HepG2 (cell line): ENCODE data around the gene TOX4. TPM values are rescaled to one million over a fixed set of nuclear protein-coding genes. Genes with fewer than 3 reads are reported as not detected.

ENCODE experiments used
- ATAC-seq: fragments of 200-7000 bp; cut with Tn5 transposase; 3 replicates; pipeline ENCODE4 v1.9.1; 2020; ENCODE audit warnings: mild to moderate bottlenecking, moderate library complexity
- BruUV-seq: library from RNA; stranded (reverse); fragments of 400-500 nt; replicated peaks from 2 replicates; lab custom pipeline; 2021; lab: Mats Ljungman, UMichigan
- CTCF ChIA-PET: fragments of 300-600 bp; formaldehyde crosslinking; extraction: SDS; loops from one replicate; lab custom pipeline; 2021; ENCODE audit warnings: low total read pairs, inconsistent platforms, low intra/inter-chr PET ratio; lab: Yijun Ruan, JAX
- POLR2A ChIA-PET: fragments of 350-600 bp; sonication (Branson Sonifier 250); formaldehyde crosslinking; loops from one replicate; lab custom pipeline; 2020; ENCODE audit warnings: antibody characterized with exemption, inconsistent platforms; lab: Yijun Ruan, JAX
- DNase-seq: peaks from one replicate; pipeline ENCODE4 v3.0.0-alpha.2; 2015; ENCODE audit warnings: low spot score
- FAIRE-seq: peaks from 3 replicates; lab custom pipeline; 2011; peaks lifted over from hg19 to GRCh38; lab: Jason Lieb, UNC
- H2AFZ ChIP-seq: one replicate; pipeline ENCODE4 v1.6.1; 2011; ENCODE audit warnings: low read length, inconsistent platforms
- H3K27ac ChIP-seq: fragments of 300-600 bp; 3 replicates; pipeline ENCODE4 v1.8.0; 2011; ENCODE audit warnings: mixed run types, mild to moderate bottlenecking, mixed read lengths, low read length, inconsistent platforms; ENCODE audit not compliant: insufficient read depth; ENCODE audit errors: extremely low read length
- H3K27me3 ChIP-seq, 2 experiments: fragments of 200-600 bp in 1 of 2; 2 replicates in 1 of 2; 3 replicates in 1 of 2; pipeline versions ENCODE4 v1.6.0 to v1.8.0; 2011; ENCODE audit warnings: low read length in 2 of 2, mild to moderate bottlenecking in 2 of 2, moderate library complexity in 2 of 2, inconsistent platforms in 1 of 2; ENCODE audit not compliant: insufficient read depth in 2 of 2, control insufficient read depth in 1 of 2
- H3K36me3 ChIP-seq, 2 experiments: fragments of 200-600 bp in 1 of 2; replicated peaks in 1 of 2; 2 replicates in 1 of 2; 3 replicates in 1 of 2; pipeline versions ENCODE4 v1.5.1 to v1.8.0; 2011; ENCODE audit warnings: low read length in 2 of 2, inconsistent platforms in 1 of 2; ENCODE audit not compliant: insufficient read depth in 2 of 2, control insufficient read depth in 1 of 2
- H3K4me1 ChIP-seq: 2 replicates; pipeline ENCODE4 v1.5.1; 2012; ENCODE audit warnings: low read length, inconsistent platforms; ENCODE audit not compliant: insufficient read depth
- H3K4me2 ChIP-seq: 2 replicates; pipeline ENCODE4 v1.6.0; 2011; ENCODE audit warnings: low read depth, low read length, inconsistent platforms
- H3K4me3 ChIP-seq, 3 experiments: fragments of 200-600 bp in 1 of 3; sonication (generic), shearing (Covaris generic) in 1 of 3; replicated peaks in 1 of 3; 2 replicates each; pipeline ENCODE4 v1.5.1; 2011 to 2016; ENCODE audit warnings: low read length in 3 of 3, inconsistent platforms in 2 of 3, low read depth in 2 of 3, mild to moderate bottlenecking in 2 of 3, control low read depth in 1 of 3, mixed read lengths in 1 of 3; ENCODE audit not compliant: insufficient read depth in 1 of 3
- H3K79me2 ChIP-seq: one replicate; pipeline ENCODE4 v1.6.1; 2011; ENCODE audit warnings: low read length, inconsistent platforms; ENCODE audit not compliant: insufficient read depth
- H3K9ac ChIP-seq: 2 replicates; pipeline ENCODE4 v1.6.0; 2011; ENCODE audit warnings: mild to moderate bottlenecking, low read depth, low read length, inconsistent platforms; ENCODE audit not compliant: insufficient read depth
- H3K9me3 ChIP-seq: 2 replicates; pipeline ENCODE4 v1.5.1; 2012; ENCODE audit warnings: mild to moderate bottlenecking, low read length
- H4K20me1 ChIP-seq: 2 replicates; pipeline ENCODE4 v1.6.0; 2011; ENCODE audit warnings: inconsistent platforms, mild to moderate bottlenecking, low read length, moderate library complexity; ENCODE audit not compliant: insufficient read depth
- AKAP8 ChIP-seq: sonication (generic); formaldehyde crosslinking; IDR thresholded peaks from 2 replicates; pipeline ENCODE4 v1.5.1; 2020; ENCODE audit warnings: mild to moderate bottlenecking, missing genetic modification reagents
- CENPT ChIP-seq: sonication (generic); formaldehyde crosslinking; IDR thresholded peaks from 2 replicates; pipeline ENCODE4 v1.8.0; 2022; ENCODE audit warnings: low read depth, mild to moderate bottlenecking, moderate library complexity, missing genetic modification reagents
- KDM6A ChIP-seq: IDR thresholded peaks from 2 replicates; pipeline ENCODE4 v1.6.1; 2016; ENCODE audit warnings: low read depth
- PLRG1 ChIP-seq: fragments of 450-650 bp; conservative IDR thresholded peaks from 2 replicates; pipeline ENCODE4 v1.6.1; 2016
- POGZ ChIP-seq: sonication (generic); formaldehyde crosslinking; IDR thresholded peaks from 2 replicates; pipeline ENCODE4 v1.4.0; 2020; ENCODE audit warnings: mild to moderate bottlenecking, missing genetic modification reagents
- REXO4 ChIP-seq: sonication (generic); formaldehyde crosslinking; IDR thresholded peaks from 2 replicates; pipeline ENCODE4 v1.8.0; 2022; ENCODE audit warnings: missing genetic modification reagents, mild to moderate bottlenecking, borderline replicate concordance
- YEATS4 ChIP-seq: sonication (generic); formaldehyde crosslinking; IDR thresholded peaks from 2 replicates; pipeline ENCODE4 v1.4.0; 2020; ENCODE audit warnings: missing genetic modification reagents, borderline replicate concordance
- ZBTB21 ChIP-seq: sonication (generic); formaldehyde crosslinking; IDR thresholded peaks from 2 replicates; pipeline ENCODE4 v1.4.0; 2020; ENCODE audit warnings: missing genetic modification reagents
- ZNF207 ChIP-seq: fragments of 450-650 bp; IDR thresholded peaks from 2 replicates; pipeline ENCODE4 v1.6.1; 2016; ENCODE audit warnings: antibody characterized with exemption, borderline replicate concordance
- ZNF263 ChIP-seq: sonication (generic); formaldehyde crosslinking; IDR thresholded peaks from 2 replicates; pipeline ENCODE4 v1.4.0; 2020; ENCODE audit warnings: missing genetic modification reagents
- ZNF331 ChIP-seq: sonication (generic); formaldehyde crosslinking; IDR thresholded peaks from 2 replicates; pipeline ENCODE4 v1.4.0; 2020; ENCODE audit warnings: missing genetic modification reagents
- ZNF451 ChIP-seq: sonication (generic); formaldehyde crosslinking; IDR thresholded peaks from 2 replicates; pipeline ENCODE4 v1.5.0; 2020; ENCODE audit warnings: mild to moderate bottlenecking, missing genetic modification reagents
- ZNF468 ChIP-seq: sonication (generic); formaldehyde crosslinking; IDR thresholded peaks from 2 replicates; pipeline ENCODE4 v1.8.0; 2022; ENCODE audit warnings: mild to moderate bottlenecking, moderate library complexity, missing genetic modification reagents
- ZNF670 ChIP-seq: sonication (generic); formaldehyde crosslinking; IDR thresholded peaks from 2 replicates; pipeline ENCODE4 v1.8.0; 2022; ENCODE audit warnings: mild to moderate bottlenecking, missing genetic modification reagents, borderline replicate concordance
- ZNF776 ChIP-seq: sonication (generic); formaldehyde crosslinking; IDR thresholded peaks from 2 replicates; pipeline ENCODE4 v1.4.0; 2020; ENCODE audit warnings: mild to moderate bottlenecking, missing genetic modification reagents
- WGBS: methylation state at CpG from one replicate; pipeline ENCODE4 v1.1.6; 2017; ENCODE audit warnings: low lambda C conversion rate; 5-methylcytosine and 5-hydroxymethylcytosine counted together
- in situ Hi-C: cut with HindIII; loops from 2 replicates; pipeline ENCODE4 v1.10.0; 2017; ENCODE audit warnings: low pct_unique_long_range_greater_than_20kb; ENCODE audit not compliant: extremely low pct_ligation_motif_present
- intact Hi-C: fragments of 100-400 bp; cut with micrococcal nuclease; formaldehyde crosslinking; loops from one replicate; pipeline ENCODE4 v1.10.0; 2022; ENCODE audit not compliant: unreplicated experiment
- polyA plus RNA-seq, 8 experiments: library from polyadenylated mRNA; depleted of rRNA in 3 of 8; stranded (reverse) in 7 of 8; unstranded in 1 of 8; fragments of >200 nt; fragmentation: Illumina TruSeq in 4 of 8; extraction: Trizol in 4 of 8; gene quantifications; 2 replicates each; pipeline versions ENCODE4 v1.2.1 to v1.2.3, GENCODE V29; 2011 to 2016; ENCODE audit warnings: low read depth in 4 of 8, missing spikeins in 1 of 8, mixed read lengths in 1 of 8; ENCODE audit not compliant: insufficient read depth in 1 of 8
- total RNA-seq, 5 experiments: library from RNA; depleted of rRNA; stranded (reverse); fragments of >200 nt; fragmentation: Illumina TruSeq; extraction: Trizol; gene quantifications; 2 replicates each; pipeline ENCODE4 v1.2.3, GENCODE V29; 2016; ENCODE audit warnings: low read depth in 1 of 5
- TF ChIP-seq, protein P1 (sequence below): sonication (generic); IDR thresholded peaks from 2 replicates; pipeline ENCODE4 v1.6.1; 2016; ENCODE audit warnings: low read depth, borderline replicate concordance
- TF ChIP-seq, protein P2 (sequence below): sonication (generic); formaldehyde crosslinking; IDR thresholded peaks from 2 replicates; pipeline ENCODE4 v1.8.0; 2022; ENCODE audit warnings: mild to moderate bottlenecking, missing genetic modification reagents; ENCODE audit not compliant: insufficient replicate concordance

The TOX4 gene
- total and polyA plus RNA-seq, 2 of the 13 experiments (the other 11 are each of a cell fraction or from before 2014, with no cell fraction given) = 71.8 to 163 TPM

DNA sequence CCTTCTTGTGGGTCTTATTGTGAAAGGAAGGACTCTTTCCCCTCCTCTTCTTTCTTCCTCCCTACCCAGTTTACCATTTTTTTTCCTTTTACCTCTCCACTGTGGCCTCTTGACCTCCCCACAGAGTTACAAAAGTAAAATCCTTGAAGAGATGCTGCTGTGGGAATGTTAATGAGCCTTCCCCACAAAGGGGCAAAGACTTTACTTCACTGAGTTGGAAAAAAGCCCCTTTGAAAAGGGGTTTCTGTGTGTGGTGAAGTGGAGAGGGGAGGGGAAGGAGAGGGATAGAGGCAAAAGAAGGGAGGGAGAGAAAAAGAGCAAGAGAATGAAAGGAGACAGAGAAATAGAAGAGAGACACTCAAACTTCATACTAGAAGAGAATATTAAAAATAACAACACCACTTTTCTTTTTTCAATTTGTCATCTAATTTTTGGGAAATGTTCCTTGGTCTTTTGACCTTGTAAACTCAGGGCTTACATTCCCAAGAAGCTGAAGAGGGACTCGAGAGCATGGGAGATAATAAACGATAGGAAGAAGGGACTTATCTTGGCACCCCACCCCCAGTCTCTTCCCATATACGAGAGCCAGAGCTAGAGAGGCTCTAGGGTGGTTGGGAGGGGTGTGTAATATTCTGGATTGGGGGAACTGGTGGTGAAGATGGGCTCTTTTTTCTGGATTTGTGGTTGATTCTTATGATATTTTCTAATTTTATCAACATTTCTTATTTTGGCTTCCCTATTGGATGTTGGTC, 62.4 kb downstream of the TOX4 start:
- Histone ChIP-seq H3K79me2 (no peaks in the 10 kb centered on the region), H3K27ac (no peak overlapping the region), H2AFZ (no peak overlapping the region), H3K9ac (no peak overlapping the region), H3K36me3 (no peaks in the 10 kb centered on the region), H3K4me2 (no peak overlapping the region), H3K9me3 (peaks cover 6% of the 10 kb centered on the region), H3K4me3 (no peak overlapping the region), H3K27me3 (peaks cover 1 to 26% of the 10 kb centered on the region in 2 experiments; a peak in 3 of 5 replicates), H3K4me1 (peaks cover 26% of the 10 kb centered on the region), H4K20me1 (no peaks in the 10 kb centered on the region)
- CTCF ChIA-PET = no interaction called here
- TF ChIP-seq, protein P1, sequence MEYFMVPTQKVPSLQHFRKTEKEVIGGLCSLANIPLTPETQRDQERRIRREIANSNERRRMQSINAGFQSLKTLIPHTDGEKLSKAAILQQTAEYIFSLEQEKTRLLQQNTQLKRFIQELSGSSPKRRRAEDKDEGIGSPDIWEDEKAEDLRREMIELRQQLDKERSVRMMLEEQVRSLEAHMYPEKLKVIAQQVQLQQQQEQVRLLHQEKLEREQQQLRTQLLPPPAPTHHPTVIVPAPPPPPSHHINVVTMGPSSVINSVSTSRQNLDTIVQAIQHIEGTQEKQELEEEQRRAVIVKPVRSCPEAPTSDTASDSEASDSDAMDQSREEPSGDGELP = no peak
- no peak for TF ChIP-seq KDM6A (CRISPR knock-in tag)
- TF ChIP-seq ZNF207 = no peak
- no peak for TF ChIP-seq YEATS4 (CRISPR knock-in tag)
- DNase-seq (no peak), ATAC-seq (no peak), FAIRE-seq (no peak)
- intact Hi-C loops (no loop called here), in situ Hi-C loops (no loop called here)
- BruUV-seq = no TSS peak
- WGBS = 5% methylated on average over 3 of the region's 3 CpGs
- POLR2A ChIA-PET = no interaction called here

DNA sequence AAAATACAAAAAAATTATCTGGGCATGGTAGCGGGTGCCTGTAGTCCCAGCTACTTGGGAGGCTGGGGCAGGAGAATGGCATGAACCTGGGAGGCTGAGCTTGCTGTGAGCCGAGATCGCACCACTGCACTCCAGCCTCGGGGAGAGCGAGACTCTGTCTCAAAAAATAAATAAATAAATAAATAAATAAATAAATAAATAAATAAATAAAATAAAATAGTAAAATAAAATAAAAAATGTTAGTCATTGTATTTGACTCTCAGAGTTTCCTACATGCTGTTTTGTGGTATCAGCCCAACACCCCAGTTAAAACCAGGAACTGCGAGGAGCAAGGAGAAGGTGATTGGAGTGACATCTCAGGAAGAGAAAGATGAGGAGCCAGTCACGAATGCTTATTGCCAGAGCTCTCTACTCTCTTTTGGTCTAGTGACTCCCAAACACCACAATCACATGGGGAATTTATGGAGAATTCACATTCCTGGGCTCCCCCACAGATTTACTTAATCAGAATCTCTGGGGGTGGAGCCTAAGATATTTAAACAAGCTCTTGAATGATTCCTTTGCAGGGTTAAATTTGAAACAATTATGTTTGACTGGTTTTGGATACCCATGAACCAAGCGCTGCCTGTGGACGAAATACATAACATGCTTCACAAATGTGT, 64.5 kb downstream of the TOX4 start:
- WGBS = 74% methylated on average over 9 of the region's 9 CpGs
- ChIA-PET POLR2A (no interaction called here), CTCF (no interaction called here)
- H4K20me1 ChIP-seq = no peaks in the 10 kb centered on the region
- no peaks in the 10 kb centered on the region for H3K9me3 ChIP-seq
- no peaks in the 10 kb centered on the region for H3K79me2 ChIP-seq
- FAIRE-seq (no peak), ATAC-seq (no peak), DNase-seq (no peak)
- intact Hi-C loops (no loop called here), in situ Hi-C loops (no loop called here)
- BruUV-seq = no TSS peak
- H3K4me1 ChIP-seq = peaks cover 24% of the 10 kb centered on the region
- no peaks in the 10 kb centered on the region for H3K36me3 ChIP-seq
- H3K27me3 ChIP-seq = peaks cover 0 to 11% of the 10 kb centered on the region in 2 experiments; a peak in 2 of 5 replicates
- H3K27ac ChIP-seq = no peak overlapping the region
- no peak overlapping the region for H2AFZ ChIP-seq
- H3K4me3 ChIP-seq = no peak overlapping the region
- no peak overlapping the region for H3K4me2 ChIP-seq
- H3K9ac ChIP-seq = no peak overlapping the region
- no peak for TF ChIP-seq ZNF263 (CRISPR knock-in tag)
- TF ChIP-seq ZNF670 = no peak
- TF ChIP-seq CENPT = no peak
- TF ChIP-seq ZNF468 = no peak
- no peak for TF ChIP-seq ZNF451 (CRISPR knock-in tag)
- no peak for TF ChIP-seq ZNF331 (CRISPR knock-in tag)
- no peak for TF ChIP-seq PLRG1
- TF ChIP-seq POGZ (CRISPR knock-in tag) = no peak
- TF ChIP-seq ZNF776 (CRISPR knock-in tag) = no peak
- no peak for TF ChIP-seq AKAP8
- no peak for TF ChIP-seq REXO4 (CRISPR knock-in tag)
- TF ChIP-seq, protein P2, sequence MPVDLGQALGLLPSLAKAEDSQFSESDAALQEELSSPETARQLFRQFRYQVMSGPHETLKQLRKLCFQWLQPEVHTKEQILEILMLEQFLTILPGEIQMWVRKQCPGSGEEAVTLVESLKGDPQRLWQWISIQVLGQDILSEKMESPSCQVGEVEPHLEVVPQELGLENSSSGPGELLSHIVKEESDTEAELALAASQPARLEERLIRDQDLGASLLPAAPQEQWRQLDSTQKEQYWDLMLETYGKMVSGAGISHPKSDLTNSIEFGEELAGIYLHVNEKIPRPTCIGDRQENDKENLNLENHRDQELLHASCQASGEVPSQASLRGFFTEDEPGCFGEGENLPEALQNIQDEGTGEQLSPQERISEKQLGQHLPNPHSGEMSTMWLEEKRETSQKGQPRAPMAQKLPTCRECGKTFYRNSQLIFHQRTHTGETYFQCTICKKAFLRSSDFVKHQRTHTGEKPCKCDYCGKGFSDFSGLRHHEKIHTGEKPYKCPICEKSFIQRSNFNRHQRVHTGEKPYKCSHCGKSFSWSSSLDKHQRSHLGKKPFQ = no peak
- TF ChIP-seq ZBTB21 (CRISPR knock-in tag) = no peak
